PC-9 (cell line): ENCODE measurements around the gene IGLL5. TPM values are rescaled to one million over a fixed set of nuclear protein-coding genes. Genes with fewer than 3 reads are reported as not detected.

Source experiments
- BruUV-seq: library from RNA; stranded (reverse); fragments of 400-500 nt; replicated peaks from 2 replicates; lab custom pipeline; 2021; lab: Mats Ljungman, UMichigan
- CTCF ChIA-PET: fragments of 300-600 bp; sonication (Branson Sonifier 250); formaldehyde crosslinking; loops from one replicate; lab custom pipeline; 2022; ENCODE audit warnings: antibody characterized with exemption; lab: Charles Lee
- POLR2A ChIA-PET: fragments of 300-600 bp; sonication (Branson Sonifier 250); formaldehyde crosslinking; loops from one replicate; lab custom pipeline; 2022; ENCODE audit warnings: antibody characterized with exemption; ENCODE audit not compliant: unreplicated experiment; lab: Charles Lee
- DNase-seq, 2 experiments: peaks; one replicate each; pipeline versions ENCODE4 v3.0.0 to v3.0.0-alpha.2; 2015 to 2022; ENCODE audit warnings: mixed read lengths in 1 of 2
- H2AFZ ChIP-seq: fragments of 200-600 bp; sonication (generic); 2 replicates; pipeline ENCODE4 v1.8.1; 2017; ENCODE audit warnings: antibody characterized with exemption
- H3F3A ChIP-seq: fragments of 200-600 bp; sonication (generic); 2 replicates; pipeline ENCODE4 v1.8.1; 2017; ENCODE audit warnings: antibody characterized with exemption, mild to moderate bottlenecking, low read depth; ENCODE audit not compliant: insufficient read depth
- H3K27ac ChIP-seq: fragments of 200-600 bp; sonication (generic); 2 replicates; pipeline ENCODE4 v1.6.1; 2016; ENCODE audit warnings: mixed run types
- H3K27me3 ChIP-seq: fragments of 200-600 bp; sonication (generic); 2 replicates; pipeline ENCODE4 v1.6.1; 2016; ENCODE audit warnings: low read depth, mixed run types; ENCODE audit not compliant: insufficient read depth
- H3K36me3 ChIP-seq: fragments of 200-600 bp; sonication (generic); 2 replicates; pipeline ENCODE4 v1.6.1; 2016; ENCODE audit warnings: low read depth, mixed run types
- H3K4me1 ChIP-seq: fragments of 200-600 bp; sonication (generic); replicated peaks from 2 replicates; pipeline ENCODE4 v1.6.1; 2016; ENCODE audit warnings: mixed run types; ENCODE audit not compliant: insufficient read depth
- H3K4me2 ChIP-seq: fragments of 200-600 bp; sonication (generic); 2 replicates; pipeline ENCODE4 v1.6.1; 2017; ENCODE audit warnings: mixed run types
- H3K4me3 ChIP-seq: fragments of 200-600 bp; sonication (generic); 2 replicates; pipeline ENCODE4 v1.6.1; 2016; ENCODE audit warnings: mixed run types
- H3K79me2 ChIP-seq: fragments of 200-600 bp; sonication (generic); 2 replicates; pipeline ENCODE4 v1.6.1; 2017; ENCODE audit warnings: low read depth, mixed run types
- H3K9me2 ChIP-seq: fragments of 200-600 bp; sonication (generic); 2 replicates; pipeline ENCODE4 v1.8.1; 2017; ENCODE audit warnings: mild to moderate bottlenecking; ENCODE audit not compliant: insufficient read depth
- H3K9me3 ChIP-seq: fragments of 200-600 bp; sonication (generic); 2 replicates; pipeline ENCODE4 v1.8.1; 2016; ENCODE audit warnings: low read depth; ENCODE audit not compliant: insufficient read depth
- H4K20me1 ChIP-seq: fragments of 200-600 bp; sonication (generic); 2 replicates; pipeline ENCODE4 v1.8.1; 2017; ENCODE audit not compliant: insufficient read depth
- CTCF ChIP-seq: fragments of 200-600 bp; sonication (generic); conservative IDR thresholded peaks from 2 replicates; pipeline ENCODE4 v1.6.1; 2017; ENCODE audit warnings: mixed run types, antibody characterized with exemption, mild to moderate bottlenecking, moderate library complexity
- EZH2 ChIP-seq: fragments of 200-600 bp; sonication (generic); IDR thresholded peaks from 2 replicates; pipeline ENCODE4 v1.8.0; 2017; ENCODE audit warnings: antibody characterized with exemption, low read depth
- intact Hi-C: fragments of 100-400 bp; cut with micrococcal nuclease; formaldehyde crosslinking; loops from one replicate; pipeline ENCODE4 v1.10.0; 2022; ENCODE audit not compliant: unreplicated experiment
- total RNA-seq: library from RNA; stranded (reverse); gene quantifications from 2 replicates; pipeline ENCODE4 v1.2.3, GENCODE V29; 2021

IGLL5 gene
- total RNA-seq, 1 experiment from 2014 or later, result not detected

GRCh38 chr22:22915670-22916035 lies 28.0 kb downstream of the IGLL5 start:
- ChIA-PET POLR2A (no interaction called here), CTCF (no interaction called here)
- Histone ChIP-seq H3K79me2 (no peaks in the 10 kb centered on the region), H3K27me3 (peaks cover 86% of the 10 kb centered on the region), H3K36me3 (no peaks in the 10 kb centered on the region), H2AFZ (no peak overlapping the region), H3K4me3 (no peak overlapping the region), H3K9me2 (no peaks in the 10 kb centered on the region), H3K9me3 (no peaks in the 10 kb centered on the region), H3K4me1 (no peaks in the 10 kb centered on the region), H3F3A (no peaks in the 10 kb centered on the region), H3K27ac (no peak overlapping the region), H3K4me2 (no peak overlapping the region), H4K20me1 (no peaks in the 10 kb centered on the region; the same call in 1 of the 2 replicates)
- intact Hi-C loops, result no loop called here
- no peak for DNase-seq
- TF ChIP-seq EZH2, result no peak
- no peak for TF ChIP-seq CTCF
- BruUV-seq, result no TSS peak

- CTCF ChIA-PET, result no interaction called here
- no peaks in the 10 kb centered on the region for H3K79me2 ChIP-seq
- no peaks in the 10 kb centered on the region; the same call in 1 of the 2 replicates for H4K20me1 ChIP-seq
- H3K27me3 ChIP-seq, result peaks cover 86% of the 10 kb centered on the region
- no peaks in the 10 kb centered on the region for H3K9me2 ChIP-seq
- no peaks in the 10 kb centered on the region for H3K9me3 ChIP-seq
- H3K36me3 ChIP-seq, result no peaks in the 10 kb centered on the region
- no peak overlapping the region for H3K4me3 ChIP-seq
- no peak overlapping the region for H2AFZ ChIP-seq
- no peak overlapping the region for H3K4me2 ChIP-seq
- no peaks in the 10 kb centered on the region for H3K4me1 ChIP-seq
- H3F3A ChIP-seq, result no peaks in the 10 kb centered on the region
- intact Hi-C loops, result no loop called here
- no peak for TF ChIP-seq EZH2
- TF ChIP-seq CTCF, result no peak
- no TSS peak for BruUV-seq
- no peak overlapping the region for H3K27ac ChIP-seq
- POLR2A ChIA-PET, result no interaction called here
- no peak for DNase-seq
These were observed 28.8 kb downstream of the IGLL5 start for GRCh38 chr22:22916215-22916951.

DNA sequence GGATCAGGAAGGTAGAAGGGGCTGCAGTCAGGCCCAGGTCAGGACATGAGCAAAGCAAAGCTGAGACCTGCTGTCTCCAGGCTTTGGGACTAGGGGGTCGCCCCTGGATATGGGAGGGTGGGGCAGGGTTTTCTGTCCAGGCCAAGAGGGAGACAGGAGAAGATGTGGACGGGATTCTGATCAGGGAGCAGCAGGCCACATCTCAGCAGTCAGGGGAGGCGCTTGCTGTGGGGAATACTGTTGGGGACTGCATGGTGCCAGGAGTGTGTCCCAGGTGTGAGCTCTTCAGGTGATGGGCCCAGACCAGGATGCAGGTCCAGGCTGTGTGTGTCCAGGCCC lies 29.3 kb downstream of the IGLL5 start:
- Histone ChIP-seq H3K4me2 (no peak overlapping the region), H3F3A (no peaks in the 10 kb centered on the region), H3K4me3 (no peak overlapping the region), H3K9me3 (no peaks in the 10 kb centered on the region), H3K36me3 (no peaks in the 10 kb centered on the region), H4K20me1 (no peaks in the 10 kb centered on the region; the same call in 1 of the 2 replicates), H3K27me3 (peaks cover 86% of the 10 kb centered on the region), H2AFZ (no peak overlapping the region), H3K9me2 (no peaks in the 10 kb centered on the region), H3K27ac (no peak overlapping the region), H3K4me1 (no peaks in the 10 kb centered on the region), H3K79me2 (no peaks in the 10 kb centered on the region)
- BruUV-seq, result no TSS peak
- CTCF ChIA-PET, result no interaction called here
- POLR2A ChIA-PET, result no interaction called here
- no peak for DNase-seq
- TF ChIP-seq EZH2 (no peak), CTCF (no peak)
- intact Hi-C loops, result no loop called here
